ENCODE data around the gene JAG2. TPM values are rescaled to one million over a fixed set of nuclear protein-coding genes. Genes with fewer than 3 reads are reported as not detected.

The JAG2 gene
- 1.6 and 2.0 TPM in 2 replicates for polyA plus RNA-seq (2013)

- Histone ChIP-seq H3K9me3 (ENCODE audit: insufficient read depth, low read depth, low read length) (peaks cover 8% of the 10 kb centered on the region), H3K27ac (ENCODE audit: low read depth, low read length) (no peak within 1 kb of the TSS), H3K79me1 (ENCODE audit: low read length) (no peaks in the 10 kb centered on the region), H2BK120ac (ENCODE audit: insufficient read depth, low read length, poor library complexity) (no peak within 1 kb of the TSS), H3K9ac (ENCODE audit: low read length) (no peak within 1 kb of the TSS), H2AK5ac (ENCODE audit: low read length) (no peak within 1 kb of the TSS), H3K4ac (ENCODE audit: low read depth, low read length) (no peak within 1 kb of the TSS), H3K14ac (ENCODE audit: low read length) (no peak within 1 kb of the TSS), H3K4me2 (ENCODE audit: low read length) (peak within 1 kb of the TSS; percentile 65), H3K79me2 (ENCODE audit: control insufficient read depth, insufficient read depth, low read length, poor library complexity) (no peaks in the 10 kb centered on the region), H3K36me3 (ENCODE audit: control insufficient read depth in 1 of 2, insufficient read depth in 2 of 2, low read length in 2 of 2) (no peaks in the 10 kb centered on the region), H2BK12ac (ENCODE audit: low read length) (no peak within 1 kb of the TSS), H3K18ac (ENCODE audit: low read length) (no peak within 1 kb of the TSS), H2AFZ (ENCODE audit: insufficient read depth, low read length, poor library complexity) (no peak within 1 kb of the TSS), H3K4me1 (ENCODE audit: control insufficient read depth in 1 of 2, insufficient read depth in 2 of 2, low read length in 2 of 2) (peaks cover 7 to 8% of the 10 kb centered on the region in 2 experiments), H3K4me3 (ENCODE audit: low read depth, low read length) (peak within 1 kb of the TSS; percentile 43), H3K23ac (ENCODE audit: low read length) (no peak within 1 kb of the TSS), H4K12ac (ENCODE audit: low read depth, low read length) (no peak within 1 kb of the TSS), H3K27me3 (ENCODE audit: insufficient read depth, low read length) (peaks cover 29% of the 10 kb centered on the region), H4K91ac (ENCODE audit: low read depth, low read length) (no peak within 1 kb of the TSS), H4K8ac (ENCODE audit: low read depth, low read length) (no peak within 1 kb of the TSS), H2BK5ac (ENCODE audit: low read depth, low read length, poor library complexity) (no peak within 1 kb of the TSS)
- no CpG with 5 or more reads among the region's 84 CpGs for WGBS (ENCODE audit: extremely low coverage, insufficient coverage, insufficient read length)
- DNase-seq: peak in 1 of 2 donors; percentile 53
Measured at GRCh38 chr14:105168496-105168978, at the start of gene JAG2. JAG2 (minus strand) TSS chr14:105168776; CDS start chr14:105168420, 356 bp downstream.

- no peaks in the 10 kb centered on the region for H3K79me2 ChIP-seq (ENCODE audit: control insufficient read depth, insufficient read depth, low read length, poor library complexity)
- WGBS (ENCODE audit: extremely low coverage, insufficient coverage, insufficient read length): no CpG with 5 or more reads among the region's 11 CpGs
Measured at GRCh38 chr14:105217774-105218173, 49.2 kb upstream of the JAG2 start.

GRCh38 chr14:105216490-105217247 is 48.1 kb upstream of the JAG2 start:
- H3K27ac ChIP-seq (ENCODE audit: low read depth, low read length): no peak overlapping the region
- H3K9me3 ChIP-seq (ENCODE audit: insufficient read depth, low read depth, low read length): peaks cover 10% of the 10 kb centered on the region
- no peak overlapping the region for H3K4me2 ChIP-seq (ENCODE audit: low read length)

More at GRCh38 chr14:105217774-105218173, 49.2 kb upstream of the JAG2 start:
- no peak overlapping the region for H2BK120ac ChIP-seq (ENCODE audit: insufficient read depth, low read length, poor library complexity)
- no peak overlapping the region for H3K14ac ChIP-seq (ENCODE audit: low read length)
- H3K9me3 ChIP-seq (ENCODE audit: insufficient read depth, low read depth, low read length): peaks cover 10% of the 10 kb centered on the region
- H3K23ac ChIP-seq (ENCODE audit: low read length): no peak overlapping the region
- peaks cover 37 to 49% of the 10 kb centered on the region in 2 experiments for H3K36me3 ChIP-seq (ENCODE audit: control insufficient read depth in 1 of 2, insufficient read depth in 2 of 2, low read length in 2 of 2)
- no peaks in the 10 kb centered on the region for H3K4me1 ChIP-seq (ENCODE audit: control insufficient read depth in 1 of 2, insufficient read depth in 2 of 2, low read length in 2 of 2)
- no peak overlapping the region for H4K91ac ChIP-seq (ENCODE audit: low read depth, low read length)
- no peak overlapping the region for H2BK12ac ChIP-seq (ENCODE audit: low read length)
- no peak overlapping the region for H2AFZ ChIP-seq (ENCODE audit: insufficient read depth, low read length, poor library complexity)
- no peak overlapping the region for H4K12ac ChIP-seq (ENCODE audit: low read depth, low read length)
- H3K4ac ChIP-seq (ENCODE audit: low read depth, low read length): no peak overlapping the region
- no peaks in the 10 kb centered on the region for H3K79me1 ChIP-seq (ENCODE audit: low read length)
- H2BK5ac ChIP-seq (ENCODE audit: low read depth, low read length, poor library complexity): no peak overlapping the region
- H3K27me3 ChIP-seq (ENCODE audit: insufficient read depth, low read length): no peaks in the 10 kb centered on the region
- no peak overlapping the region for H4K8ac ChIP-seq (ENCODE audit: low read depth, low read length)
- no peak overlapping the region for H2AK5ac ChIP-seq (ENCODE audit: low read length)
- no peak overlapping the region for H3K18ac ChIP-seq (ENCODE audit: low read length)
- no peak overlapping the region for H3K4me2 ChIP-seq (ENCODE audit: low read length)
- H3K4me3 ChIP-seq (ENCODE audit: low read depth, low read length): no peak overlapping the region
- H3K9ac ChIP-seq (ENCODE audit: low read length): no peak overlapping the region
- no peak overlapping the region for H3K27ac ChIP-seq (ENCODE audit: low read depth, low read length)
- no peak for DNase-seq

GRCh38 chr14:105215602-105216001 is 47.0 kb upstream of the JAG2 start:
- Histone ChIP-seq H3K9me3 (ENCODE audit: insufficient read depth, low read depth, low read length) (peaks cover 10% of the 10 kb centered on the region), H2BK120ac (ENCODE audit: insufficient read depth, low read length, poor library complexity) (no peak overlapping the region), H3K79me1 (ENCODE audit: low read length) (no peaks in the 10 kb centered on the region), H4K91ac (ENCODE audit: low read depth, low read length) (no peak overlapping the region), H3K27ac (ENCODE audit: low read depth, low read length) (no peak overlapping the region), H3K9ac (ENCODE audit: low read length) (no peak overlapping the region), H2BK5ac (ENCODE audit: low read depth, low read length, poor library complexity) (no peak overlapping the region), H2BK12ac (ENCODE audit: low read length) (no peak overlapping the region), H4K8ac (ENCODE audit: low read depth, low read length) (no peak overlapping the region), H3K4ac (ENCODE audit: low read depth, low read length) (no peak overlapping the region), H3K79me2 (ENCODE audit: control insufficient read depth, insufficient read depth, low read length, poor library complexity) (no peaks in the 10 kb centered on the region), H2AK5ac (ENCODE audit: low read length) (no peak overlapping the region), H2AFZ (ENCODE audit: insufficient read depth, low read length, poor library complexity) (no peak overlapping the region), H4K12ac (ENCODE audit: low read depth, low read length) (no peak overlapping the region), H3K4me2 (ENCODE audit: low read length) (no peak overlapping the region), H3K4me3 (ENCODE audit: low read depth, low read length) (peak overlapping the region; percentile 41), H3K27me3 (ENCODE audit: insufficient read depth, low read length) (no peaks in the 10 kb centered on the region), H3K4me1 (ENCODE audit: control insufficient read depth in 1 of 2, insufficient read depth in 2 of 2, low read length in 2 of 2) (no peaks in the 10 kb centered on the region), H3K14ac (ENCODE audit: low read length) (no peak overlapping the region), H3K23ac (ENCODE audit: low read length) (no peak overlapping the region), H3K18ac (ENCODE audit: low read length) (no peak overlapping the region), H3K36me3 (ENCODE audit: control insufficient read depth in 1 of 2, insufficient read depth in 2 of 2, low read length in 2 of 2) (peaks cover 35 to 39% of the 10 kb centered on the region in 2 experiments)
- DNase-seq: no peak
- WGBS (ENCODE audit: extremely low coverage, insufficient coverage, insufficient read length): no CpG with 5 or more reads among the region's 3 CpGs

More at GRCh38 chr14:105216490-105217247, 48.1 kb upstream of the JAG2 start:
- no peak overlapping the region for H3K4ac ChIP-seq (ENCODE audit: low read depth, low read length)
- no peak overlapping the region for H3K14ac ChIP-seq (ENCODE audit: low read length)
- H4K8ac ChIP-seq (ENCODE audit: low read depth, low read length): no peak overlapping the region
- no peak overlapping the region for H2AFZ ChIP-seq (ENCODE audit: insufficient read depth, low read length, poor library complexity)
- no peak overlapping the region for H2BK12ac ChIP-seq (ENCODE audit: low read length)
- H3K79me2 ChIP-seq (ENCODE audit: control insufficient read depth, insufficient read depth, low read length, poor library complexity): no peaks in the 10 kb centered on the region
- no peak for DNase-seq
- H3K79me1 ChIP-seq (ENCODE audit: low read length): no peaks in the 10 kb centered on the region
- H3K23ac ChIP-seq (ENCODE audit: low read length): no peak overlapping the region
- no peak overlapping the region for H3K9ac ChIP-seq (ENCODE audit: low read length)
- no peaks in the 10 kb centered on the region for H3K27me3 ChIP-seq (ENCODE audit: insufficient read depth, low read length)
- H3K4me1 ChIP-seq (ENCODE audit: control insufficient read depth in 1 of 2, insufficient read depth in 2 of 2, low read length in 2 of 2): no peaks in the 10 kb centered on the region
- H4K12ac ChIP-seq (ENCODE audit: low read depth, low read length): no peak overlapping the region
- no peak overlapping the region for H4K91ac ChIP-seq (ENCODE audit: low read depth, low read length)
- H3K36me3 ChIP-seq (ENCODE audit: control insufficient read depth in 1 of 2, insufficient read depth in 2 of 2, low read length in 2 of 2): peaks cover 34 to 47% of the 10 kb centered on the region in 2 experiments
- H2AK5ac ChIP-seq (ENCODE audit: low read length): no peak overlapping the region
- H2BK120ac ChIP-seq (ENCODE audit: insufficient read depth, low read length, poor library complexity): no peak overlapping the region
- no CpG with 5 or more reads among the region's 30 CpGs for WGBS (ENCODE audit: extremely low coverage, insufficient coverage, insufficient read length)
- no peak overlapping the region for H3K18ac ChIP-seq (ENCODE audit: low read length)
- H3K4me3 ChIP-seq (ENCODE audit: low read depth, low read length): peak overlapping the region; percentile 25
- H2BK5ac ChIP-seq (ENCODE audit: low read depth, low read length, poor library complexity): no peak overlapping the region

Measured in trophoblast cell (in vitro differentiated cells and primary cell).